GM23338 (cell line): ENCODE data around the gene TBC1D5.

Experiments
- CTCF ChIP-seq, 2 experiments: fragments of 200-600 bp in 1 of 2; sonication (generic) in 1 of 2; conservative IDR thresholded peaks; 2 replicates each; pipeline versions ENCODE4 v1.5.1 to v1.6.1; 2016 to 2017; ENCODE audit warnings: antibody characterized with exemption in 2 of 2, low read depth in 2 of 2, mild to moderate bottlenecking in 2 of 2, moderate library complexity in 1 of 2
- ETS1 ChIP-seq: IDR thresholded peaks from 2 replicates; pipeline ENCODE4 v1.6.1; 2016; ENCODE audit warnings: antibody characterized with exemption
- EZH2 ChIP-seq: fragments of 200-600 bp; sonication (generic); IDR thresholded peaks from one replicate; pipeline ENCODE4 v1.8.0; 2017; ENCODE audit warnings: antibody characterized with exemption, mild to moderate bottlenecking, low read depth; ENCODE audit not compliant: unreplicated experiment
- EZH2phosphoT487 ChIP-seq: fragments of 200-600 bp; sonication (generic); IDR thresholded peaks from one replicate; pipeline ENCODE4 v1.8.1; 2018; ENCODE audit warnings: antibody characterized with exemption; ENCODE audit not compliant: unreplicated experiment
- JUNB ChIP-seq: IDR thresholded peaks from one replicate; pipeline ENCODE4 v1.6.1; 2016; ENCODE audit warnings: antibody characterized with exemption; ENCODE audit not compliant: unreplicated experiment
- NANOG ChIP-seq: IDR thresholded peaks from 2 replicates; pipeline ENCODE4 v1.6.1; 2016; ENCODE audit warnings: antibody characterized with exemption, borderline replicate concordance
- POLR2AphosphoS5 ChIP-seq: IDR thresholded peaks from 2 replicates; pipeline ENCODE4 v1.6.1; 2016; ENCODE audit warnings: antibody characterized with exemption, low read depth
- REST ChIP-seq: IDR thresholded peaks from one replicate; pipeline ENCODE4 v1.6.1; 2018; ENCODE audit warnings: antibody characterized with exemption; ENCODE audit not compliant: unreplicated experiment

- TF ChIP-seq CTCF (conservative IDR thresholded peaks at IDR 0.05; ENCODE audit: low read depth in 2 of 2): no peak
- TF ChIP-seq EZH2phosphoT487: no peak
- no peak for TF ChIP-seq POLR2AphosphoS5
- TF ChIP-seq EZH2: no peak
- TF ChIP-seq JUNB: no peak
- TF ChIP-seq NANOG: no peak
- TF ChIP-seq ETS1: no peak
- TF ChIP-seq REST: no peak
Measured at GRCh38 chr3:17551333-17551732, 191.1 kb downstream of the TBC1D5 start.
